Sciatic nerve (tissue), 2 donors: ENCODE data around the gene SORL1. TPM values are rescaled to one million over a fixed set of nuclear protein-coding genes. Genes with fewer than 3 reads are reported as not detected.

Experiments
- ATAC-seq: fragments of 200-7000 bp; cut with Tn5 transposase; one replicate; pipeline ENCODE4 v1.9.1; 2020; ENCODE audit warnings: mild to moderate bottlenecking, moderate library complexity
- DNase-seq: peaks from one replicate; pipeline ENCODE4 v3.0.0-alpha.2; 2020; ENCODE audit warnings: low spot score
- intact Hi-C: fragments of 100-400 bp; cut with DNase I; formaldehyde crosslinking; loops from one replicate; pipeline ENCODE4 v1.14.2; 2022
- total RNA-seq: library from RNA; stranded (reverse); fragmentation: NEBNext Ultra II Directional; extraction: Animal tissue kit (Norgen Biotek cat#: 25700); gene quantifications from one replicate; pipeline ENCODE4 v1.2.1, GENCODE V29; 2021
- donor health status: DM: no; HTN: no; CAD: no.
- donor health status: DM: no; HTN: no; CAD: no.

The SORL1 gene
- total RNA-seq, 1 donor from 2014 or later: 45.1 TPM

- no peak for ATAC-seq
- DNase-seq: no peak
- intact Hi-C loops: no loop called here
These were observed 2.5 kb upstream of the SORL1 start for GRCh38 chr11:121449626-121450025.

GRCh38 chr11:121450401-121450800 is 1.7 kb upstream of the SORL1 start:
- intact Hi-C loops: no loop called here
- ATAC-seq (no peak), DNase-seq (no peak)

- intact Hi-C loops: no loop called here
- ATAC-seq (peak; percentile 23), DNase-seq (no peak)
These were observed 732 bp upstream of the SORL1 start for GRCh38 chr11:121451178-121451985.

- DNase-seq (no peak), ATAC-seq (peak; percentile 17)
- intact Hi-C loops: no loop called here
These were observed 566 bp downstream of the SORL1 start, which contains the start of gene SORL1-AS1 for GRCh38 chr11:121452609-121453150. Gene SORL1-AS1 (minus strand): TSS chr11:121452967.

- no peak for ATAC-seq
- intact Hi-C loops: no loop called here
- DNase-seq: no peak
These were observed 1.6 kb downstream of the SORL1 start for GRCh38 chr11:121453589-121454299.

GRCh38 chr11:121455115-121455514 is 3.0 kb downstream of the SORL1 start:
- intact Hi-C loops: no loop called here
- ATAC-seq (no peak), DNase-seq (no peak)

- DNase-seq (no peak), ATAC-seq (no peak)
- intact Hi-C loops: no loop called here
These were observed 4.0 kb downstream of the SORL1 start for GRCh38 chr11:121456151-121456550.

GRCh38 chr11:121456816-121457431 is 4.8 kb downstream of the SORL1 start:
- ATAC-seq (no peak), DNase-seq (no peak)
- intact Hi-C loops: no loop called here

GRCh38 chr11:121458551-121458950 is 6.4 kb downstream of the SORL1 start:
- ATAC-seq: no peak
- intact Hi-C loops: no loop called here
- no peak for DNase-seq

GRCh38 chr11:121459413-121460017 is 7.4 kb downstream of the SORL1 start:
- ATAC-seq (no peak), DNase-seq (no peak)
- intact Hi-C loops: no loop called here

GRCh38 chr11:121460941-121461514 is 8.9 kb downstream of the SORL1 start:
- DNase-seq (no peak), ATAC-seq (peak; percentile 31)
- intact Hi-C loops: no loop called here

GRCh38 chr11:121461843-121462242 is 9.7 kb downstream of the SORL1 start:
- ATAC-seq: no peak
- intact Hi-C loops: no loop called here
- DNase-seq: no peak

GRCh38 chr11:121463689-121464335 is 11.7 kb downstream of the SORL1 start:
- intact Hi-C loops: no loop called here
- DNase-seq (no peak), ATAC-seq (no peak)

- intact Hi-C loops: no loop called here
- DNase-seq (peak; percentile 70), ATAC-seq (peak; percentile 89)
These were observed 12.3 kb downstream of the SORL1 start for GRCh38 chr11:121464352-121464946.

- DNase-seq (no peak), ATAC-seq (no peak)
- intact Hi-C loops: no loop called here
These were observed 13.6 kb downstream of the SORL1 start for GRCh38 chr11:121465709-121466062.

- ATAC-seq (peak; percentile 61), DNase-seq (peak; percentile 73)
- intact Hi-C loops: no loop called here
These were observed 14.1 kb downstream of the SORL1 start for GRCh38 chr11:121466063-121466794.

- DNase-seq (no peak), ATAC-seq (no peak)
- intact Hi-C loops: no loop called here
These were observed 15.4 kb downstream of the SORL1 start for GRCh38 chr11:121467471-121467870.

- ATAC-seq (peak; percentile 33), DNase-seq (no peak)
- intact Hi-C loops: no loop called here
These were observed 15.9 kb downstream of the SORL1 start for GRCh38 chr11:121467965-121468364.
